DOHH2 (cell line): ENCODE measurements around the gene CDH5.

Experiments
- H3F3A ChIP-seq: fragments of 200-600 bp; sonication (generic), shearing (Covaris generic); 2 replicates; pipeline ENCODE4 v1.6.0; 2016; ENCODE audit warnings: antibody characterized with exemption, mild to moderate bottlenecking; ENCODE audit not compliant: control insufficient read depth, insufficient read depth
- H3K27ac ChIP-seq: fragments of 200-600 bp; sonication (generic); 2 replicates; pipeline ENCODE4 v1.5.1; 2014; ENCODE audit warnings: low read depth, mild to moderate bottlenecking, low read length, moderate library complexity
- H3K27me3 ChIP-seq: fragments of 200-600 bp; sonication (generic); 2 replicates; pipeline ENCODE4 v1.6.1; 2014; ENCODE audit warnings: mild to moderate bottlenecking, low read length, mixed read lengths; ENCODE audit not compliant: control insufficient read depth
- H3K36me3 ChIP-seq: fragments of 200-600 bp; sonication (generic); 2 replicates; pipeline ENCODE4 v1.6.1; 2014; ENCODE audit warnings: mild to moderate bottlenecking, low read length, moderate library complexity, mixed read lengths; ENCODE audit not compliant: control insufficient read depth
- H3K4me1 ChIP-seq: fragments of 200-600 bp; sonication (generic); 2 replicates; pipeline ENCODE4 v1.6.1; 2014; ENCODE audit warnings: mild to moderate bottlenecking, low read length, mixed read lengths; ENCODE audit not compliant: control insufficient read depth
- H3K4me2 ChIP-seq: fragments of 200-600 bp; sonication (generic); 2 replicates; pipeline ENCODE4 v1.6.0; 2014; ENCODE audit warnings: mild to moderate bottlenecking, low read length, moderate library complexity
- H3K4me3 ChIP-seq: fragments of 200-600 bp; sonication (generic); 2 replicates; pipeline ENCODE4 v1.5.1; 2014; ENCODE audit warnings: mild to moderate bottlenecking, low read length, mixed read lengths
- H3K79me2 ChIP-seq: fragments of 200-600 bp; sonication (generic); 2 replicates; pipeline ENCODE4 v1.6.1; 2014; ENCODE audit warnings: mild to moderate bottlenecking, low read length, mixed read lengths; ENCODE audit not compliant: control insufficient read depth
- H3K9me2 ChIP-seq: fragments of 200-600 bp; sonication (generic); replicated peaks from 2 replicates; pipeline ENCODE4 v1.6.1; 2014; ENCODE audit warnings: mild to moderate bottlenecking, low read length, mixed read lengths; ENCODE audit not compliant: control insufficient read depth
- H3K9me3 ChIP-seq: fragments of 200-600 bp; sonication (generic); 2 replicates; pipeline ENCODE4 v1.6.1; 2014; ENCODE audit warnings: antibody characterized with exemption, low read length, mixed read lengths; ENCODE audit not compliant: control insufficient read depth, insufficient read depth
- H4K20me1 ChIP-seq: fragments of 200-600 bp; sonication (generic); 2 replicates; pipeline ENCODE4 v1.6.0; 2014; ENCODE audit warnings: low read depth, mild to moderate bottlenecking, antibody characterized with exemption, low read length, moderate library complexity; ENCODE audit not compliant: control insufficient read depth, insufficient read depth
- CTCF ChIP-seq: fragments of 200-600 bp; sonication (generic); IDR thresholded peaks from one replicate; pipeline ENCODE4 v1.5.1; 2014; ENCODE audit warnings: antibody characterized with exemption, mild to moderate bottlenecking, low read depth, low read length; ENCODE audit not compliant: poor library complexity, severe bottlenecking
- EZH2phosphoT487 ChIP-seq: fragments of 200-600 bp; sonication (generic); IDR thresholded peaks from 2 replicates; pipeline ENCODE4 v1.6.1; 2017; ENCODE audit warnings: borderline replicate concordance, mild to moderate bottlenecking, antibody characterized with exemption, low read length, moderate library complexity, mixed read lengths

The CDH5 gene

GRCh38 chr16:66342294-66342900, 24.1 kb upstream of the CDH5 start:
- TF ChIP-seq EZH2phosphoT487 (no peak), CTCF (peak; percentile 83)
- Histone ChIP-seq H3K4me1 (no peaks in the 10 kb centered on the region), H3K4me2 (no peak overlapping the region), H4K20me1 (no peaks in the 10 kb centered on the region), H3K79me2 (no peaks in the 10 kb centered on the region), H3K4me3 (no peak overlapping the region), H3K9me2 (no peaks in the 10 kb centered on the region), H3K27me3 (0 out of 2 replicates have a peak, but pooled peaks cover 4% of the 10 kb centered on the region), H3F3A (no peaks in the 10 kb centered on the region), H3K27ac (no peak overlapping the region), H3K9me3 (no peaks in the 10 kb centered on the region), H3K36me3 (no peaks in the 10 kb centered on the region)

- H3K4me2 ChIP-seq, result no peak overlapping the region
- H3F3A ChIP-seq, result no peaks in the 10 kb centered on the region
- no peaks in the 10 kb centered on the region for H3K79me2 ChIP-seq
- H3K27ac ChIP-seq, result no peak overlapping the region
- 0 out of 2 replicates have a peak, but pooled peaks cover 4% of the 10 kb centered on the region for H3K27me3 ChIP-seq
- no peak overlapping the region for H3K4me3 ChIP-seq
- no peaks in the 10 kb centered on the region for H3K9me3 ChIP-seq
- no peaks in the 10 kb centered on the region for H3K4me1 ChIP-seq
- no peaks in the 10 kb centered on the region for H4K20me1 ChIP-seq
- no peaks in the 10 kb centered on the region for H3K36me3 ChIP-seq
- TF ChIP-seq EZH2phosphoT487 (no peak), CTCF (peak; percentile 74)
- H3K9me2 ChIP-seq, result no peaks in the 10 kb centered on the region
Measured at GRCh38 chr16:66344533-66345145, 21.9 kb upstream of the CDH5 start.

GRCh38 chr16:66346221-66346620, 20.3 kb upstream of the CDH5 start:
- Histone ChIP-seq H3K27ac (no peak overlapping the region), H3K9me3 (no peaks in the 10 kb centered on the region), H3K79me2 (no peaks in the 10 kb centered on the region), H3K27me3 (0 out of 2 replicates have a peak, but pooled peaks cover 1% of the 10 kb centered on the region), H3K9me2 (no peaks in the 10 kb centered on the region), H3K4me3 (no peak overlapping the region), H3F3A (no peaks in the 10 kb centered on the region), H4K20me1 (no peaks in the 10 kb centered on the region), H3K36me3 (no peaks in the 10 kb centered on the region), H3K4me2 (no peak overlapping the region), H3K4me1 (no peaks in the 10 kb centered on the region)
- TF ChIP-seq EZH2phosphoT487 (no peak), CTCF (no peak)
